ENCODE data around the gene HERC3.

DNA sequence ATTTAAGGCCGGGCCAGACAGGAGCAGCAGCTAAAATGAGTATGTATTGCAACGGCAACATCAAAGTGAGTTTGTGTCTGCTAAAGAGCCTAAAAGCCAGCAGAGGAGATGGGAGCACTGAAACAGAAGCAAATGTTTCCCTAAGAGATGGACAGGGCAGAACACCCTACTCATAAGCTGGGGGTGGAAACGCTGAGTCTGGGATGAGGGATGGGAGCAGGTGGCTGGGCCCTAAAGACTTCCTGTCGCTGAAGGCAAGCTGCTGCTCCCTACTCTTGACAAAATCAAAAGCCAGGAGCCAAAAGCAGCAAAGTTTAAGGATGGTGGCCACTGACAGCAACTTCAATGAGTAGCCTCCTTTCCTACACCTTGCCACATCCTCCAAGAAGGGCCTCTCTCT lies 145.9 kb downstream of the HERC3 start:
- TF ChIP-seq CTCF (IDR thresholded peaks at IDR 0.05; ENCODE audit: low read depth, low read length, missing input control) (no peak), REST (IDR thresholded peaks at IDR 0.05) (no peak)

Measured in liver (tissue), 2 donors.